Suppressor macrophage treated with lipopolysaccharide for 1 hour (primary cell): ENCODE measurements around the gene CELF5.
"Not testable (repeated sequence)": the region's sequence is repeated elsewhere in the genome, so short reads cannot be mapped to it uniquely, and the experiment has no call there.

Source experiments
- DNase-seq, 3 donors: peaks; one replicate each; pipeline ENCODE4 v3.0.0-alpha.2; 2020 to 2022

The CELF5 gene

DNA sequence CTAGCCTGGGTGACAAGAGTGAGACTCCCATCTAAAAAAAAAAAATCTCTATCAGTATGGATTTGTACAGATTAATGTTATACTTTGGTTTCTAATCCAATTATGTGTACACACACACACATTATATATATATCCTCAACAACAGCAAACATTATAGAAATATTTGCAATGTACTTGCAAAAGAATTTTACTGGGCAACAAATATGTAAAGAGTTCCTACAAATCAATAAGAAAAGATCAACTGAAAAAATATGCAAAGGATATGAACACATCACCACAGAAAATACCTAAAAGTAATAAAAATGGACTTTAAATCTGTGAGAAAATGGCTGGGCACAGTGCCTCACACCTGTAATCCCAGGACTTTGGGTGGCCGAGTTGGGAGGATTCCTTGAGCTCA, 101.0 kb downstream of the CELF5 start:
- DNase-seq, result peak in 1 of 3 donors; percentile 6

GRCh38 chr19:3328743-3329142, 104.3 kb downstream of the CELF5 start:
- no peak for DNase-seq

DNA sequence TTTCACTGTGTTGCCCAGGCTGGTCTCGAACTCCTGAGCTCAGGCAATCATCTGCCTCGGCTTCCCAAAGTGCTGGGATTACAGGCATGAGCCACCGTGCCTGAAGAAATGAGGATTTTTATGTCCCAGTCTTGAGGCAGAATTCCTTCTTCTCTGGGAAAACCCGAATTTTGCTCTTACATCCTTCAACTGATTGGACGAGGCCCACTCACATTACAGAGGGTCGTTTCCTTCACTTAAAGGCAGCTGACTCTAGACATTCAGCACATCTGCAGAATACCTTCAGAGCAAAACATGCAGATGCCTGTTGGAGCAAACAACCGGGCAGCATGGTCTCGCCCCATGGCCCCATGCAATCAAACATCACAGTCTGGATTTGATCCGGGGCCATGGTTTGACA, 105.6 kb downstream of the CELF5 start:
- peak in 1 of 3 donors; percentile 8 for DNase-seq

DNA sequence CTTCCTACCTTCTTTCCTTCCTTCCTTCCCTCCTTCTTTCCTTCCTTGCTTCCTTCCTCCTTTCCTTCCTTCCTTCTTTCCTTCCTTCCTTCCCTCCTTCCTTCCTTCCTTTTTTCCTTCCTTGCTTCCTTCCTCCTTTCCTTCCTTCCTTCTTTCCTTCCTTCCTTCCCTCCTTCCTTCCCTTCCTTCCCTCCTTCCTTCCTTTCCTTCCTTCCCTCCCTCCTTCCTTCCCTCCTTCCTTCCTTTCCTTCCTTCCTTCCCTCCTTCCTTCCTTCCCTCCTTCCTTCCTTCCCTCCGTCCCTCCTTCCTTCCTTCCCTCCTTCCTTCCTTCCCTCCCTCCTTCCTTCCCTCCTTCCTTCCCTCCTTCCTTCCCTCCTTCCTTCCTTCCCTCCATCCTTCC, 107.8 kb downstream of the CELF5 start:
- DNase-seq, result not testable (repeated sequence)

- DNase-seq, result no peak
Observed at GRCh38 chr19:3333020-3333583, 108.6 kb downstream of the CELF5 start.

GRCh38 chr19:3333662-3334061, 109.2 kb downstream of the CELF5 start:
- DNase-seq, result no peak

DNA sequence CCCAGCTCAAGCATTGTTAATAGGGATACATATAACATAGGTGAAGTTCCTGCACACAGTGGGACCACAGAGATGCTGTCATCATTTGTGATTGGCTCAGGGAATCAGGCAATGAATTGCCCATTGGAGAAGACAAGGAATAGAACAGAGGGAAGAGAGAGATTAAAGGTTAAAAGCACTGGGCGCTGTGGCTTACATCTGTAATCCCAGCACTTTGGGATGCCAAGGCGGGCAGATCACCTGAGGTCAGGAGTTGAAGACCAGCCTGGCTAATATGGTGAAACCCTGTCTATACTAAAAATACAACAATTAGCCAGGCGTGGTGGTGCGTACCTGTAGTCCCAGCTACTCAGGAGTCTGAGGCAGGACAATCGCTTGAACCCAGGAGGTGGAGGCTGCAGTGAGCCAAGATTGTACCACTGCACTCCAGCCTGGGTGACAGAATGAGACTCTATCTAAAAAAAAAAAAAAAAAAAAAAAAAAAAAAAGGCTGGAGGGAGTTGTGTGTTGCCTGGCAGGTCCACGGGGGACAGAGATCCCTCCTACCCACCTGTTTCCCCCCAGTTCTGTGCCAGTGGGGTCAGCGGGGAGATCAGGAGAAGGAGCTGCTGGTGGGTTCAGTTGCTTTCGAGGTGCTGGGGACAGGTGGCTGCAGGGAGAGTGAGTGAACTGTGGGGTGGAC, 110.4 kb downstream of the CELF5 start:
- not testable (repeated sequence) for DNase-seq

- no peak for DNase-seq
Observed at GRCh38 chr19:3335431-3336350, 111.2 kb downstream of the CELF5 start.

DNA sequence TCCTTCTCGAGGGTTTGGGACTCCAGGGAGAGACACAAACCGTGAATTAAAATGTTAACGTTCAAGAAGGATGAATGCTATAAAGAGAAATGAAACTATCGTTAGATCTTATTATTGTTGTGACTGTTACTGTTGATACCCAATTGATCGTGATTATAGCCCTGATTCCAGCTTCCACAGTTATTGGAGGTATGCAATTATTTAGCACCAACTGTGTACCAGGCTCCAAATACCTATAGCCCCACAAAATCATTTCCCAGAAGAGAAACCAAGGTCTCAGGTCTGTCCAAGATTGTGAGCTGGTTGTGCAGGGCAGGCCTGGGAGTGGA, 111.9 kb downstream of the CELF5 start:
- no peak for DNase-seq

DNA sequence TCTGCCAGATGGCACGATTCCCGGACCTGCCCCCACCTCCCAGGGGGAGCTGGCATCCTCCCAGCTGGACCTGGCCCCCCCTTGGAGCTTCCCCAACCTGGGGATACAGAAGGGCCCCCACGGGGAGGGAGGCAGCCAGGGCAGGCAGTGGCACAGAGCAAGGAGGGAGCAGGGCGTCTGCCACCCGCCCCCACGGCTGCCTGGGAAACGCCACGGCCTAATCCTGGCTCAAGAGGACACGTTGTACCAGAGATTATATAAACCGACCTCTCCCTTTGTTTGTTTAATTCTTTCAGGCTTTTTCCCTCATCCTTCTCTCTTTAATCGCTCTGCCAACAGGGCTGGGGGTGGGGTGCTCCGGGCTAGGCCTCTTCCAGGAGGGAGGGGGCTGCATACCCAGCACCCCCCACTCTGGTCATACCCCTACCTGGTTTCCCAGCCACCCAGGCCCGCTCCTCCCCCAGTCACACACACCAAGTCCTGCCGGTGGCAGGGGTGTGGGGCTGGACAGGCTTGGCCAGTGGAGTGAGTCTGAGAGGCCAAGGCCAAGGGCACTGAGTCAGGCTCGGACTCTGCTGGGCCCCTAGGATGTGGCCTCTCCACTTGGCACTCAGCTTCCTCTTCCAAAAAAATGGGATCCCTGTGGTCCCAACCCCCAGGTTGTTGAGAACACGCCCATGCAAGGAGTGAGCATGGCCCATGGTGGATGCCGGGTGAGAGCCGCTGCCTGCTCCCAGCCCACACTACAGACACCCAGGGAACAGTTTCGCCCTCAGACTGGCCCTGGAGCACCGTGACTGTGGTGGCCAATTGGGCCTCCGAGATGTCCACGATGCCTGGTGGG, 112.4 kb downstream of the CELF5 start:
- peak in 1 of 3 donors; percentile 12 for DNase-seq

GRCh38 chr19:3338541-3339181, 114.2 kb downstream of the CELF5 start:
- peak in 2 of 3 donors; percentile 38 to 56 for DNase-seq

DNA sequence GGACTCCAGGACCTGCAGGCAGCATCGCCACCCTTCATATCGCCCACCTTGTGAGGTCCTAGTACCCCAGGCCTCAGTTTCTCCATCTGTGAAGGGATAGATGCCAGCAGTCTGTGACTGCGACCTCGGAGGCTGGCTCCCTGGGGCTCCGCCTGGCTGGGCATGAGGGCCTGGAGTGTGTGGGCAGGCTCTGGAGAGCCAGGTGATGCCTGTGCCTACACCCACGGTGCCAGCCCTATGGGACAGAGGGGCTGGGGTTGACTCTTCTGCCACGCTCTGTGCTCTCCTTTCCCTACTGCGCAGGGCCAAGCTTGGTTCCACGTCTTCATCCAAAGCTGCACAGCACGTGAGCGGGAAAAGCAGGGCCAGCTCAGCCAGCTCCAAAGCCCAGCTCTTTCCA, 115.9 kb downstream of the CELF5 start:
- DNase-seq, result no peak

- no peak for DNase-seq
Observed at GRCh38 chr19:3342246-3342645, 117.8 kb downstream of the CELF5 start.

DNA sequence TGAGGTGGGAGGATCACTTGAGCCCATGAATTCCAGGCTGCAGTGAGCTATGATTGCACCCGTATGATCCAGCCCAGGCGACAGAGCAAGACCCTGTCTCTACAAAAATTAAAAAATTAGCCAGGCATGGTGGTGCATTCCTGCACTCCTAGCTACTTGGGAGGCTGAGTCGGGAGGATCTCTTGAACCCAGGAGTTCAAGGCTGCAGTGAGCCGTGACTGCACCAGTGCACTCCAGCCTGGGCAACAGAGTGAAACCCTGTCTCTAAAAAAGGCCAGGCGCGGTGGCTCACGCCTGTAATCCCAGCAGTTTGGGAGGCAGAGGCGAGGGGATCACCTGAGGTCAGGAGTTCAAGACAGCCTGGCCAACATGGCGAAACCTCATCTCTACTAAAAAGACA, 118.5 kb downstream of the CELF5 start:
- not testable (repeated sequence) for DNase-seq

- DNase-seq, result peak; percentile 91 to 93 (median 93)
Observed at GRCh38 chr19:3343619-3344502, 119.4 kb downstream of the CELF5 start.

- no peak for DNase-seq
Observed at GRCh38 chr19:3344608-3345598, 120.4 kb downstream of the CELF5 start.

GRCh38 chr19:3345850-3346460, 121.5 kb downstream of the CELF5 start:
- no peak for DNase-seq
